G401 (cell line): ENCODE results near the gene MLNR. TPM values are rescaled to one million over a fixed set of nuclear protein-coding genes. Genes with fewer than 3 reads are reported as not detected.

Experiments
- DNase-seq: peaks from one replicate; pipeline ENCODE4 v3.0.0-alpha.2; 2015; ENCODE audit warnings: low spot score
- in situ Hi-C: cut with HindIII; loops from 2 replicates; pipeline ENCODE4 v1.10.0; 2016; ENCODE audit warnings: low sequenced_read_pairs, mixed read lengths
- total RNA-seq: library from RNA; depleted of rRNA; stranded (reverse); fragments of >200 nt; shearing (Covaris generic); gene quantifications from 2 replicates; pipeline ENCODE4 v1.2.3, GENCODE V29; 2014; rRNA removed

Gene MLNR, protein sequence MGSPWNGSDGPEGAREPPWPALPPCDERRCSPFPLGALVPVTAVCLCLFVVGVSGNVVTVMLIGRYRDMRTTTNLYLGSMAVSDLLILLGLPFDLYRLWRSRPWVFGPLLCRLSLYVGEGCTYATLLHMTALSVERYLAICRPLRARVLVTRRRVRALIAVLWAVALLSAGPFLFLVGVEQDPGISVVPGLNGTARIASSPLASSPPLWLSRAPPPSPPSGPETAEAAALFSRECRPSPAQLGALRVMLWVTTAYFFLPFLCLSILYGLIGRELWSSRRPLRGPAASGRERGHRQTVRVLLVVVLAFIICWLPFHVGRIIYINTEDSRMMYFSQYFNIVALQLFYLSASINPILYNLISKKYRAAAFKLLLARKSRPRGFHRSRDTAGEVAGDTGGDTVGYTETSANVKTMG
- total RNA-seq = not detected in 2 replicates

DNA sequence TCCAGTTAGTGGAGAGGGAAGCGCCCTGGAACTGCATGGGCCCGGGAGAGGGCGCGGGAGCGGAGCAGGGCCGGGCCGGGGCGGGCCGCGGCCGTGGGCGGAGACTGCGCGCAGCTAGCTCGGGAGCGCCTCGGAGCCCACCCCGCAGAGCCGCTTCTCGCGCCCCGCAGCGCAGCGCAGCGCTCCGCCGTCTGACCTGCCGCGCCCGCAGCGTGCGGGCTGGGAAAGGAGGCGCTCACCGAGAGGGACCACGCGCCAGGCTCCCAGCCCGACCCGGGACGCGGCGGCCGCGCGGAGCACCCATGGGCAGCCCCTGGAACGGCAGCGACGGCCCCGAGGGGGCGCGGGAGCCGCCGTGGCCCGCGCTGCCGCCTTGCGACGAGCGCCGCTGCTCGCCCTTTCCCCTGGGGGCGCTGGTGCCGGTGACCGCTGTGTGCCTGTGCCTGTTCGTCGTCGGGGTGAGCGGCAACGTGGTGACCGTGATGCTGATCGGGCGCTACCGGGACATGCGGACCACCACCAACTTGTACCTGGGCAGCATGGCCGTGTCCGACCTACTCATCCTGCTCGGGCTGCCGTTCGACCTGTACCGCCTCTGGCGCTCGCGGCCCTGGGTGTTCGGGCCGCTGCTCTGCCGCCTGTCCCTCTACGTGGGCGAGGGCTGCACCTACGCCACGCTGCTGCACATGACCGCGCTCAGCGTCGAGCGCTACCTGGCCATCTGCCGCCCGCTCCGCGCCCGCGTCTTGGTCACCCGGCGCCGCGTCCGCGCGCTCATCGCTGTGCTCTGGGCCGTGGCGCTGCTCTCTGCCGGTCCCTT, at the start of gene MLNR:
Gene MLNR (plus strand): TSS at position 303 of the 820 bp plus-strand sequence. CDS start 0 bp downstream, at position 303.
- in situ Hi-C loops = no loop called here
- DNase-seq = no peak

DNA sequence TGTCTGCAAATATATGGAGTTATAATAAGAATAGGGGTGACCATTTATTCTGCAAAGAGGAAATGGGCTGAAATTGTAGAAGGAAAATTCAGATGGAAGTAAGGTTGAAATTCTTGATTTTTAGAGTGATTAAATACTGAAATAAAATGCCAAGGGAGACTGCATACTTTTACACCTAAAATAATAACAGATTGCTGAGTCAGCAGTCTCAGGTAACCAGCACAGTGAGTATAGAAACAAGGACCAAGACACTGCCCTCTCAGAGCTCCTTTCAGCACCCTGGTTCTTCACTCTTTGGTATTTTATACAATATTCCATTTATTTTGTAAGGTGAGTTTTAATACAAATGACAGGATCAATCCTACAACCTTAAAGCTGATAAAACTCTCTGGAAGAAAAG, 48.8 kb upstream of the MLNR start:
- in situ Hi-C loops = no loop called here
- no peak for DNase-seq

DNA sequence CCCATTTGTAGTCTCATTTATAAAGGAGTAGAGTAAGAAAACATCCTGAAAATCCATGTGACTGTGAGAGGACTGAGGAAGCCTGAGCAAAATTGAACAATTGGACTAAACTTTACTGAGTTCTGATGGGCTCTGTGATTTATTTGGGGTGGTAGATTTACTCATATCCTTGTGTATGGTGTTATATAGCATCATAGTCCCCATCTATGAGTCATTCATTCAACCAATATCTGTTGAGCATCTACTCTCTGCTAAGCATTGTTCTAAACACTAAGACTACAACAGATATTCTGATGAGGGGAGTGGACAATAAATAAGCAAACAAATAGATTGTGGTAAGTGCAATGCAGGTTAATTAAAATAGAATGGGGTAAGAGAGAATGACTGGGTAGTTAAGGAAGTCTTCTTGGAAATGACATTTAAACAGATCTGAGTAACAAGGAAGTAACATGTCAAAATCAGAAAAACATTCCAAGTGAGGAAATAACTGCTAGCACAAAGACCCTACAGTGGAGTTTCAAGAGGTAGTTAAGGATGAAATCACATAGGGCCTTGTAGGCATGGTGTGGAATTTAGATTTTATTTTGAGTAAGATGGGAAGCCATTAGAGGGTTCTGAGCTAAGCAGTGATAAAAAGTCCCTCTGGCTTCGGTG, 36.3 kb upstream of the MLNR start:
- in situ Hi-C loops = no loop called here
- no peak for DNase-seq

DNA sequence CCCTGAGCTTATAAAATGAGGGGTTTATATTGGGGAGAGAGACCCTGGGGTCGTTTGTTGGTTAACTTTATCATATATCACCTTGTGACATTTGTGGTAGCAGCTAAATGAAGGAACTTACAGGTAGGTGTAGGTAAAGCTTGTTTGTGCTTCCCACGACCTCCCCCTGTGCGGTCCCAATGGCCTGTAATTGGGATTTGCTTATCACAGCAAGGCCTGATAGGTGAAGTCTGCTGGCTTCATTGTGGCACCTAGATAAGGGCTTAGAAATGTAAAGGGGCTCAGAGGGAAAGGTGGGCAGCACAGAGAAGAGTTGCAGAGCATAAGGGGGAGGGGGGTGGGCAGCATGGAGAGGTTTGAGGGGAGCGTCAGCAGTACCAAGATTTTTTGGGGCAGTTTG, 35.5 kb upstream of the MLNR start:
- in situ Hi-C loops = no loop called here
- DNase-seq = no peak

DNA sequence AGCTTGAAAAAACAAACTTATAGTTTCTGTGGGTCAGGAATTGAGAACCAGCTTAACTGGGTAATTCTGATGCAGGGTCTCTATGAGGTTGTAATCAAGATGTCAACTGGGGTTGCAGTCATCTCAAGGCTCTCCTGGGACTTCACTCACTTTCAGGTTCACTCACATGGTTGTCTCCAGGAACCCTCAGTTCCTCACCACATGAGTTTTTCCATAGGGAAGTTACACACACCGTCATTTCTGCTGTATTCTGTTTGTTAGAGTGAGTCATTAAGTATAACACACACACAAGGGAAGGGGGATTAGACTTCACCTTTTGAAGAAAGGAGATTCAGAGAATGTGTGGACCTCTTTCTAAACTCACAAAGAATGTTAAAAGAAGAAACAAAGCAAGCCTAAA, 34.9 kb upstream of the MLNR start:
- no peak for DNase-seq
- in situ Hi-C loops = no loop called here

DNA sequence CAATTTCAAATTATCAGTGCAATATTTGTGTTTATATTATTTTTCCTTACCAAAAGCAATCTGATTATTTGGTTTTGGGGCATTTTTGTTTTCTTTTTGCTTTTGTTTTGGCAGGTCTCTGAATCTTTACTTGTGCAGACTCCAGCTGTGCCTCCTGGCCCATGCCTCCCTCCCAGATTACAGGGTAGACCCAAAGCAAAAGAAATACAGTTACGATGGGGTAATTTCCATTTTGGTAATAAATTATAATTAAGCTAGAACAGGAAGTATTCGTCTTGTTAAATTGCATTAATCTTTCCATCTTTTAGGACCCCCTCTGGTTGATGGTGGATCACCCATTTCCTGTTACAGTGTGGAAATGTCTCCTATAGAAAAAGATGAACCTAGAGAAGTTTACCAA, 29.2 kb upstream of the MLNR start:
- DNase-seq = no peak
- in situ Hi-C loops = no loop called here

DNA sequence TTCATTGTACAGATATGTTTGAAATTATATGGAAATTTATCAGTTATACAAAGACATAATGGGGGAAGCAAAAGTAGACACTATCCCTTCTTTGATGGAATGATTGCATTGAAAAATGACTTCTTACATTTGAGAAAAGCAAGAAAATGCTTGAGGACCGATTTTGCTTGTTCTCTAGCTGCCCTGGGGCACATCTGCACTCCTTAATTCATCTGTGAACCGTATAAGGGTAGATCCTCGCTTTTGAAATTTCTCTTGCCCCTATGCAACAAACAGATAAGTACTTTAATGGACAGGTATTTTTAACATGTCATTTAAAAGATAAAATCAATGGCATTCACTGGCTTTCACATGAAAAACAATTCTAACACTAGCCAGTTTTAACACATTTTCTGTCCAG, 13.5 kb upstream of the MLNR start:
- in situ Hi-C loops = no loop called here

DNA sequence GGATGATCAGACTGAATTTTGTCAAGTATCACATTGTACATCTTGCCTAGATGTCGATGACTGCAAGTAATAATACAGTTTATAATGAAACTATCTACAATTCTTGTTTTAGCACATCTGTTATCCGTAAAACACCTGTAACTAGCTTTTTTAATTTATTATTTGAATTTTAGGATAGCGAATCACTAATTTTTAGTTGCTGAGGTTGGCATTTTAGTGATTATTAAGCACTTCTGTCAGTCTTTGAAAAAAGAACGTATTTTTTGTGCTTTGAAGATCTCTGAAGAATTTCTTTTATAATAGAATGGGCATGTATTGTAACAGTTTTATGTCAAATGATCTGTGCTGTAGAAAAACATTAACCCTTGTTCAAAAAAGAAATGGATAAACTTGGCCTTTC, 11.5 kb upstream of the MLNR start:
- in situ Hi-C loops = no loop called here
- DNase-seq = no peak

More for the DNA sequence above, 13.5 kb upstream of the MLNR start:
- DNase-seq = no peak

DNA sequence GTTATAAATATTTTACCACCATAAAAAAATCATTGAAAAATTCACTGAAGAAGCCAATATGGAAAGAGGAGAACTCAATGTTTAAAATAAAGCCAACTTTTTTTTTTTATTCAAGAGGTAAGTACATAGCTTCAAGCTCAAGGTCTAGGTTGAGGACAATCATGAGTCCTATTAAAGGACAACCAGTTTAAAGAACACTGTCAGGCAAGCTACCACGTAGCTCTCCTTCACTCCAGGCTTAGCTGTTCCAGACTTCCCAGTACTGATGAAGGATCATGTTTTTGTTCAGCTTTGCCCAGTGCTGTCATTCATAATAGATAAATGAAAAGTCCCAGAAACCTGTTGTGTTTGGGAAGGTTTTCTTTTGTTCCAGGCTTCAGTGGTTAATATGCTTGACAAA, 10.0 kb upstream of the MLNR start:
- no peak for DNase-seq
- in situ Hi-C loops = no loop called here

DNA sequence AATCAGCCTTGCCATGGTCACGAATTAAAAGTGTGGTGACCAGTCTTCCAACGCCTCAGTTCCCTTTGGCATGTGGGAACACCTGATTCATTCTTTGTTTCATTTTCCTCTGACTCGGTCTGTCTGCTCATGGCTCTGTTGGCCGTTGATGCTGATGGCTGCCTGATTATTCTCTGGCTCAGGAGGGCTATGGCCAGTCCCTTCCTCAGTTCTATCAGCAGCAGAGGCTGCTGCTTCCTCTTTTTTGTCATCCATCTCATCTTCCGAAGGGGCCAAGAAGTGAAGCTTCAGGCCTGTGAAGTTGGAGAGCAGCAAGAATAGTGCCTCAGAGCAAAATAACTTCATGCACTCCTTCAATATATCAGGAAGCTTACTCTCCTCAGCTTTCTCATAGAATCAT, 9.5 kb upstream of the MLNR start:
- no peak for DNase-seq
- in situ Hi-C loops = no loop called here

DNA sequence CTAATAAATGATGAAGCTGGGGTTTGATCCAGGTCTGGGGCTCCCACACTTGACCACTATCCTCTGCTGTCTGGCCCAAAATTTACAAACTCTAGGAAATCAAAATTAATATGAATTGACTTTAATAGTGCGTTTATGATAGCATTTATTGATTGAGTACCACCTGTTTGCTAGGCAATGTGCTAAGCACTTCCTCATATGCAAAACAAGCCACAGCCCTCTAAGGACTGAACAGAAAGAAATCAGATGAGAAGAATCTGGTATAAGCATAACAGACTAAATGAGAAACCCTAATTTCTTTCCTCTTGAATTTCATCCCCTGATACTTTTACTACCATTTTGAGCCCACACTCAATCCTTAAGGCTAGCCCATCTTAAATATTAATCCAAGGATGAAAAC, 6.6 kb upstream of the MLNR start:
- no peak for DNase-seq
- in situ Hi-C loops = no loop called here

DNA sequence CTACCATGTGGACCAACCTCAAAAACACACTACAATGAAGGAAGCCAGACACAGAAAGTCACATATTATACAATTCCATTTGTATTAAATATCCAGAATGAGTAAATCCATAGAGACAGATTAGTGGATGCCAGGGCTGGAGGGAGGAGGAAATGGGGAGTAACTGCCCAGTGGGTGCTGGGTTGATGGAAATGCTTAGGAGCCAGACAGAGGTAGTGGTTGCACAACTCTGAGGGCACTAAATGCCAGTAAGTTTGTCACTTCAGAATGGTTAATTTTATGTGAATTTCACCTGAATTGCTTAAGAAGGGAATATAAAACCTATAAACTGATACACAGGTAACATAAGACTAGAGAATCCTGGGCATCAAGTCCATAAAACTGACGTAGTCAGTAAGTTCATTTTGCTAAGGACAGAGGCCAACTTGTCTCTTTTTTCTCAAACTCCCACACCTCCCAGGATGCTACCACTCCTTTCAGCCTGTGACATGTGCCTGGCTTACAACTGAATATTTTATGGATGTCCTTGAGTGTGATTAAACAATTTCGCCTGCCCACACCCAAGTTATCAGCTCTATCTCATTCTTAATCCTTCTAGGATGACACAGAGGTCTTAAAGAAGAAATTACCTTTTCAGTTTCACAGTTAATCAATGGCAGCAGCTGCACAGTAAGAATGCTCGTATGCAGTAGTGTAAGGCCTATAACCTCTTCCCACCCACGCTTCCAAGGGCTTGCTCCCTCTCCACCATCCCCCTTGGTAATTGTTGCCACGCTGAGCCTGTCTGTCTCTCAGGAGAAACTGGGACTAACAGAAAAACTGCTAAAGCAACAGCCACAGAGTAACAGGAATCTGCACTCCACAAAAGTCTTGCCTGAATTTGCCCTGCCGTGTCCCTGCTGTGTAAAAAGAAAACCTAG, 5.9 kb upstream of the MLNR start:
- DNase-seq = no peak
- in situ Hi-C loops = no loop called here

DNA sequence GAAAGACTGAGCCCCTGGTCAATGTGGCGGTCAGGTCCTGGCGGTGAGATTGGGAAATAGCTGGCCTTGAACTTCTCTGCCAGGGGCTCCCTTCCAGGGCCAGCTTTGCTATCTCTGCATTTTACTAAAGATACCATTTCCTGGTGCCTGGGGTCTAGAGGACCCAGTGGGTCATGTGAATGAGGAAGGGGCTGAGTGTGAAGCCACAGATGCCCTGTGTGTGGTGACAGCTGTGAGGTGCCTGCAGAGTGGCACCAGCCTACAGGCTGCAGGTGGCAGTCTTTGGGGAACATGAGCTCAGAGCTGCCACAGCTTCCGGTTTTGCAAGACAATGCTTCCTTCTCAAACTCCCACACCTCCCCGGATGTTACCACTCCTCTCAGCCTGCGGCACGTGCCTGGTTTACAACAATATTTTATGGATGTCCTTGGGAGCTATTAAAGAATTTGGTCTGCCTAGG, 5.2 kb upstream of the MLNR start:
- in situ Hi-C loops = no loop called here
- DNase-seq = no peak

DNA sequence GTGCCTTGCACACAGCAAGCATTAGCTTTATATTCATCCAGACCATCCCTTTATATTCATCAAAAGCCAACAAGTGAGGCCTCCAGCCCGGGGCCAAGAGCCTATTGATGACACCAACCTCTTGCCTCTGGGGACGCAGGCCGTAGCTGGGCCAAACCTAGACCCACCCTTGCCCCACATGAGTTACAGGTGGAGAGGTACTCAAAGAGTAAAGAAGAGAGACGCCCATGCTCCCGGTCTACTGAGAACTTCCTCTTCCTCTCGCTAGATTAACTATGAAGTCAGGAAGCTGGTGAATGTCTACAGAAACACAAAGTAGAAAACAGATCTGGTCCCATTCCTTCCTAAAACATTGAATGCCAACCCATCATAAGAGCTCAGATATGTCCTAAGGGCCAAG, 3.8 kb upstream of the MLNR start:
- no peak for DNase-seq
- in situ Hi-C loops = no loop called here

DNA sequence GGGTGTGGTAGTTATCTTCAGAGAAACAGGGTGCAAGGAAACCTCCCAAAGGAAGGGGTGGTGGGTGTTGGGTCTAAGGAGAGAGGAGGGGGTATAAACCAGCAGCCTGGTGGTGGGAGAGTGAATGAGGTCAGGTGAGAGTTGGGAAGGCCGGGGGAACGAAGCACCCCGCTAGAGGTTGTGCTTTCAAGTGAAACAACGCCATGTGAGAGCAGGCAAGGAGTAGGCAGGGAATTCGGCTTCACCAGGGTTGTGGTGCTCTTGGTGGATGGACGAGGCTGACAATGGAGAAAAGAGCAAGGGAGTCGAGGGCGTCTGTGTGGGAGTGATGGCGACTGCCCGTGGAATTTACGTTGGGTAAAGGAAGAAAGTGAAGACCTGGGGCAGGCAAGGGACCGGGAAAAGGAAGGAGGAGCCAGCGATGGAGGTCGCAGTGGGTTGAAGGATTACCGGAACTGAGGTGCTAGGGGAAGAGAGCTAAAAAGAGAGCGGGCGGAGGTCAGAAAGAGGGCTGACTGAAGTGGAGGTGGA, 2.1 kb upstream of the MLNR start:
- no peak for DNase-seq
- in situ Hi-C loops = no loop called here

DNA sequence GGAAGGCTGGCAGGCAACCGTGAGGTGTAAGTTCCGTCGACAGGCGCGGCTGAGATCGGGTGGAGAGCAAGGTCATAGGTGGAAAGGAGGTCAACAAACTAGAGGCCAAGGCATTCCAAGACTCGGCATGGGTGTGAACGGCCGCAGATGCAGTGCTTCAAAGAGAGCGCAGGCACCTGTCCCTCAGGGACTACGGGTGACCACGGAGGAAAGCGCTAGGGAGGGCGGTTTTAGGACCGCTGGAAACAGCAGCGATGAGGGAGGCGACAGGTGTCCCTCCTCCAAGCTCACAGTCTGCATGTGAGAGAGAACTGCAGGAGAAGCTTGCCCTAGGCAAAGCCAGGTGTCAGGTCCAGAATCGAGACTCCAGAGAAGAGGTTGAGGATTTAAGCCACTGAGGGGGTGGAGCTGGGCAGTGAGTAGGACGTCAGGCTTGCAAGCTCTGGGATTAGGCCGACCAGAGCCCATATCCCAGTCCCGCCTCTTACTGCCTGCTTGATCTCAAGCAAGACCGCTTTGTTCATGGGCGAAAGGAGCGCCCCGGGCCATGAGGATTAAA, 1.6 kb upstream of the MLNR start:
- DNase-seq = peak; percentile 9
- in situ Hi-C loops = no loop called here

DNA sequence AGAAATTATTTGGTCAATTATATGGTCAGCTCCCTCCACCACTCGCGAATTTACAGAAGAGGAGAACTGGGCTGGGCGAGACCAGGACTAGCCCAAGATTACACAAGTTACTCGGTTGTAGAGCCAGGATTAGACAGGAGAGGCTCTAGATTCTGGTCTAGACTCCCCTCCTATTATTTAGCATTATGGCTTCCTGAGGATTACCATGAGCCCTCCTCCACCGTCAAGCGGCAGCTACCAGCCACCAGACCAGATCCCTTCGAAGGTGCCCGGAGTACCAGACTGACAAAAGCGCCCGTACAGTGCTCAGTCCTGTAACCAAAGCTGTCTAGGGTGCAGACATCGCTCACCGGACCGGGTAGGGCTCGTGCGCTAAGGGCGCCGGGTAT, 497 bp upstream of the MLNR start:
- no peak for DNase-seq
- in situ Hi-C loops = no loop called here

DNA sequence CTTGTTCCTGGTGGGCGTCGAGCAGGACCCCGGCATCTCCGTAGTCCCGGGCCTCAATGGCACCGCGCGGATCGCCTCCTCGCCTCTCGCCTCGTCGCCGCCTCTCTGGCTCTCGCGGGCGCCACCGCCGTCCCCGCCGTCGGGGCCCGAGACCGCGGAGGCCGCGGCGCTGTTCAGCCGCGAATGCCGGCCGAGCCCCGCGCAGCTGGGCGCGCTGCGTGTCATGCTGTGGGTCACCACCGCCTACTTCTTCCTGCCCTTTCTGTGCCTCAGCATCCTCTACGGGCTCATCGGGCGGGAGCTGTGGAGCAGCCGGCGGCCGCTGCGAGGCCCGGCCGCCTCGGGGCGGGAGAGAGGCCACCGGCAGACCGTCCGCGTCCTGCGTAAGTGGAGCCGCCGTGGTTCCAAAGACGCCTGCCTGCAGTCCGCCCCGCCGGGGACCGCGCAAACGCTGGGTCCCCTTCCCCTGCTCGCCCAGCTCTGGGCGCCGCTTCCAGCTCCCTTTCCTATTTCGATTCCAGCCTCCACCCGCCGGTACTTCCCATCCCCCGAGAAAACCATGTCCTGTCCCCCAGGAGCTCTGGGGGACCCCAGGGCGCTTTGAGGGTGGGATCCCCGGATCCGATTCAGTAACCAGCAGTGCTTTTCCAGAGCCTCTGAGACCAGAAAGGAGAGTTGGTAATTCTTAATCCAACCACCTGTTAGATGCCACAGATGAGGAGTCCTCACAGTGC, 885 bp downstream of the MLNR start:
- no peak for DNase-seq

More for the DNA sequence above, 885 bp downstream of the MLNR start:
- in situ Hi-C loops = no loop called here
